DND-41 (cell line): Measurements from ENCODE around the gene BRSK2.

Experiments used
- CTCF ChIP-seq: IDR thresholded peaks from 2 replicates; pipeline ENCODE4 v1.5.1; 2012; ENCODE audit warnings: borderline replicate concordance, low read length, moderate library complexity, mild to moderate bottlenecking; ENCODE audit not compliant: poor library complexity, severe bottlenecking; ENCODE audit errors: extremely low read depth
- EZH2 ChIP-seq: IDR thresholded peaks from 3 replicates; pipeline ENCODE4 v1.6.1; 2012; ENCODE audit warnings: borderline replicate concordance, low read depth, mild to moderate bottlenecking, moderate library complexity, low read length, inconsistent platforms; ENCODE audit not compliant: severe bottlenecking

GRCh38 chr11:1399386-1400316, 9.9 kb downstream of the BRSK2 start:
- no peak for TF ChIP-seq CTCF
- no peak for TF ChIP-seq EZH2
